CD4-positive, alpha-beta T cell treated with Interferon gamma for 1 hour (primary cell): ENCODE data around the gene MTF1.
"Not testable (repeated sequence)": the region's sequence is repeated elsewhere in the genome, so short reads cannot be mapped to it uniquely, and the experiment has no call there.

Experiments
- DNase-seq: peaks from one replicate; pipeline ENCODE4 v3.0.0-alpha.2; 2020

The MTF1 gene

DNA sequence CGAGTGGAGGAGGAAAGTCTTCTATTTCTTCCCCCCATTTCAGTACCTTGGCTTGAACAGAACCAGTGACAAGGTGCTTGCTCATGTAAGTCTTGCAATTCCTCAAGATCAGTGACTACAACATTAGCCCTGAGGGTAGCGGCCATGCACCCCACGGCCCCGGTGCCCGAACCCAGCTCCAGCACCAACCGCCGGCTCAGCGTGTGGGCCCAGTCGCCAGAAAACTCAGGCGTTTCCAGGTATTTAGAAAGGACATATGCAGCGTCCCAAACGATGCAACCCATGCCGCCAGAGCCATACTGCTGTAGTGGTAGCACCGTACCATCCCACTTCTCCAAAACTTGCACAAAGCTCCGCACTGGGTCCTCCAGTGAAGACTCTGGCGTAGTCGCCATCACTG, 76.9 kb downstream of the MTF1 start:
- no peak for DNase-seq

DNA sequence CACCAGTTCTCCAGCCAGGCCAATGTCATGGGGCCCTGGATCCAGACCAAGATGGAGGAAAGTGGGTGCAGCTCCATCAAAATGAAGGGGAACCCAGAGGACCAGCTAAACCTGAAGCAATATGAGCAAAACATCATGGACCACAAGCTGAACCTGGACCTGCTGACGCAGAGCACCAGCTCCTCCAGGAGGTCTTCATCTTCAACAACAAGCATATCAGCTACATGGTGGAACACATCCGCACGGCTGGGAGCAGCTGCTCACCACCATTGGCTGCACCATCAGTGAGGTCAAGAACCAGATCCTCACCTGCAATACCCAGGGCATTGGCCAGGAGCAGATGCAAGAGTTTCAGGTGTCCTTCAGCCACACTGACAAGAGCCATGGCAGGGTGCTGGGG, 80.7 kb downstream of the MTF1 start:
- no peak for DNase-seq

DNA sequence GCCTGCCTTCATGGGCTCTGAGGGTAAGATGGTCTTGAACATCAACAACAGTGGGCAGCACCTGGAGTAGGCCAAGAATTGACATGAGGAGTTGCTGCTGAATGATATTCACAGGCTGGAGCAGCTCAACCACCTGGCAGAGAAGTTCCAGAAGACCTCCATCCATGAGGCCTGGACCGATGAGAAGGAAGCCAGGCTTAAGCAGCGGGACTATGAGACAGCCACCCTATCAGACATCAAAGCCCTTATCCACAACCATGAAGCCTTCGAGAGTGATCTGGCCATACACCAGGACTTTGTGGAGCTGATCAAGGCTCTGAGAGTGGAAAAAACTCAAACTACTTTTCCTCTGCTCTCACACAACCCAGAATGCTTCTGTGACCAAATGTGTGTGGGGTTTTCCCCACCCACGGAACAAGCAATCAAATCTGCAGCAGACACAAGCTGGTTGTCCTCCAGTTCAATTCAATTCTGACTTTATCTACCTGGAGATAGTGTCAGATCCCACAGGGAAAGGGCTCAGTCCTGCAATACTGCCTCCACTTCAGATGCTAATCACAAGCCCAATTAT, 82.4 kb downstream of the MTF1 start:
- no peak for DNase-seq

DNA sequence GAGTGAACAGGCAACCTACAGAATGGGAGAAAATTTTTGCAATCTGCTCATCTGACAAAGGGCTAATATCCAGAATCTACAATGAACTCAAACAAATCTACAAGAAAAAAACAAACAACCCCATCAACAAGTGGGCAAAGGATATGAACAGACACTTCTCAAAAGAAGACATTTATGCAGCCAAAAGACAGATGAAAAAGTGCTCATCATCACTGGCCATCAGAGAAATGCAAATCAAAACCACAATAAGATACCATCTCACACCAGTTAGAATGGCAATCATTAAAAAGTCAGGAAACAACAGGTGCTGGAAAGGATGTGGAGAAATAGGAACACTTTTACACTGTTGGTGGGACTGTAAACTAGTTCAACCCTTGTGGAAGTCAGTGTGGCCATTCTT, 88.0 kb downstream of the MTF1 start:
- not testable (repeated sequence) for DNase-seq

DNA sequence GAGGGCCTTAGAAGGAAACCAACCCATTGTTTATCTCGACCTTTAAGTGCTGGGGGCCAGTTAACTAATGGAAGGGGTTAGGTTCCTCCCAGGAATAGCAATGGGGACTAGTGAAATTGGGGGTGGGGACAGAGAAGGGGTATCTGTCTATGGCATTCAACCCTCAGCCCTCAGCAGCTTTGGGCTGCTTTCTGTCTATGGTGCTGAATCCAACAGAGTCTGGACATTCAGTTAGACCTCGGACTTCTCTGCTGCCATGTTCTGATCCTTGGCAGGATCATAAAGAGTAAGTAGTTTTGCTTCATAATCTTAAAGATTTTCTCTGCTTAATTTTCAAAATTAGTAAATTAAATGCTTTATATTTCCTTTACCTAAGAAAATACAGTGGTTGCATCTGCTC, 91.9 kb downstream of the MTF1 start:
- no peak for DNase-seq

DNA sequence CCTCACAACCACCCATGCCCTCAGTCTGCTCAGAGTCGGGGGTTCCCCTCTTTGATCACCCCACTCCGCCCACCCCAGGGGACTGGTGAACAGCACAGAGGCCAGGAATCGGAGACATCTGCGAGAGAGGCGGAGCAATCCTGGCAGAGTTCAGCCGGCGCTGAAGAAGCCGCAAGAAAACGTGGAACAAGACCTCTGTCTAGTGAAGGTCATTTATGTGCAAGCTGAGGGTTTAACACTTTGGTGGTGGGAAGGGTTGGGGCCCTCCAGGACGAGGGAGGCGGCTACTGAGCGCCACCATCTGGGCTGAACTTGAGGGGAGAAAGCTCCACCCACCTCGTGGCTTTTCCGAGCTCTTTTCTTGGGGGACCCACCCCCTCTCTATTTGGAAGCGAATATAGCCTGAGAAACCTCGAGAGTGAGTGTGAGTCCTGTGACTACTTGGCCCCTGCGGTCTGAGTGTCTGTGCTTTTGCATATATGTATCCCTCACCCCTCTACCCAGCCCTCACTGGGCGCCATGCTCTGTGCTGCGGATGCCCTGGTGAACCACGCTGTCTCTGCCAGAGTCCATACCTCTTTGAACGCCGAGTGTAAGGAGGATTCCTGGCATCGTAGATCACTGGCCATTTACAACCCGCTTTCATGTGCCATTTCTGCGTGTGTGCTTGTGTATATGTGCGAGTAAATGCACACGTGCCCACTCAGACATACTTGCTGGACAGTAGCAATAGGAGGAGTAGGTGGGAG, 93.3 kb downstream of the MTF1 start:
- DNase-seq = no peak

DNA sequence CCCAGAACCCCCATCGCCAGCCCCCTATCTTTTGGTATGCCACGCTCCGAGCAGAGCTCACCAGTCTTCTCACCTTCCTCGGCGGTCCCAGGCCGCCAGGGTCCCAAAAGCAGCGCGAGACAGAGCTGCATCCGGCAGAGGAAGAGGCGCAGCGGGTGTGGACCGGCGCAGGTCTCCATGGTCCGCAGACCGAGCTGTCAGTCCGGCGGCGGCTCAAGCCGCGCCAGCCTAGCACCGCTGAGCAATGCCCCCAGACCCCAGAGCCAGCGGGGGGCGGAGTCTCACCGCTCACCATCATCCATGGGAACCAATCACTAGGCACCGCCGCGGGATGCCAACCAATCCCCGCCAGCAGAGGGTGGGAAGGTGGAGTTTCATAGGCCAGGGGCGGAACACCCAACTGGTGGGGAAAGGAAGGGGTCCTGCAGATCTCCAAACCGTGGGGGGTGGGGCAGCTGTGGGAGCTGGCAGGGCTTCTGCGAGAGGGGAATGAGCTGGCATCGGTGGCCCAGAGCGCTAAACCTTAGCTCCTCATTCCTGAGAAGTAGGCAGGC, 94.4 kb downstream of the MTF1 start, which contains the start of gene EPHA10:
Gene EPHA10, minus strand, starts transcription at position 233 of the 554 bp plus-strand sequence. Its CDS starts 54 bp downstream, at position 179.
- no peak for DNase-seq

DNA sequence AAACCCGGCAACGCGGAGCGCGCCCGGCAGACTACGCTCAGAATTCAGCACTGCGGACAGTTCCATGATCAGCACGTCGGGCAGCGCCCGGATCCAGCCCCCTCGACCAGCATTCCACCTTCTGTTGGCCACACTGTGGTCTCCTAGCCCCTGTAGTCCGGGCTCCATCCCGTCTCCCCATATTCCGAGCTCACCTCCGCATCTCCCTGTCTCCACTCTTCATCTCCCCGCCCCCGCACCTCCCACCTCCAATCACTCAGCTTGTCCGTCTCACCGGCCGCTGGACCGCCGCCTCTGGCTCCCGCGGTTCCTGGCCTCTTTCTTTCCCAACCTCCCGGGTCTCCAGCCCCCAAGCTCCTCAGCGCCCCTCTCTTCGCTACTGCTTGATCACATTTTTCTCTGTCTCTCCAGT, 95.0 kb downstream of the MTF1 start:
- DNase-seq = no peak

DNA sequence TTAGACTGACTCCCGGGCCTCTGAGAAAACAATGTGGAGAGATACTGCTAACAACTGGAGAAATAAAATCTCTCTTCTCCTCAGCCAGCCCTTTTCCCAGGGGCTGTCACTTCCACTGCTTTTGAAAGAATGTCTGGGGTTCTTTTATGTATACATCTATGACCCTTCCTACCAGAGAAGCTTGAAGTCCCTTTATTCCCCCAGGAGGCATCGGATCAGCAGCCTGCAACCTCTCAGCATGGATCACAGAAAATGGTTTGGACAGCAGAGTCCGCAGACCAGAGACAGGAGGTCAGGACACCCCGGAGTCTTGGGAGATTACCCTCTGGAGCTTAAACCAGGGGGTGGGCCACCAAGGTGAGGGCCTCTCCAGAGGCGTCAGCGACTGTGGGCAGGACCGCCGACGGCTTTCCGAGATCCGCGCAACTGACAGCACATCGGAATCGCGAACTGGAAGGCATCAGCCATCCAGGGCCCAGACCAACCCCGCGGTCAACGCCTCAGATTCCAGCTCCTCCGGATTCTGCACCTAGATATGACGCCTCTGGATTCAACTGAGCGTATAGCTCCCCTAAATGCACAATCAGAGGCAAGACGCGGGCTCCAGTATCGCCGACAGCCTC, 95.5 kb downstream of the MTF1 start:
- no peak for DNase-seq

DNA sequence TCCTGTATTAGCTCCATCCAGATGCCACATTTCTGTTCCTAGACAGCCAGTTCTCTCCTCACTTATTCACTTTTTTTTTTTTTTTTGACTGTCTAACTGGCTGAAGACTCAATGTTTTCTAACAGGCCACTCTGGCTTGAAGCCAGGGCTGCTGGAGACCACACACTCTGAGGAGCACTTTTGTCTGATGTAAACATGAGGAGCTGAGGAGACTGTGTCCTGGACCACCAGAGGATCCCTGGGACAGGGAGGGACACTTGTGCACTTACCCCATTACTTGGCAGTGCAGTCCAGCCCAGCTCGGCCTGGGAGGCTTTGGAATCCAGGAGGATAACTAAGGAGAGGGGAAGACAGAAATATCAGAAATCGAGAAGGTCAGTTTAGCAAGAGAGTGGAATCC, 96.9 kb downstream of the MTF1 start:
- DNase-seq = no peak

DNA sequence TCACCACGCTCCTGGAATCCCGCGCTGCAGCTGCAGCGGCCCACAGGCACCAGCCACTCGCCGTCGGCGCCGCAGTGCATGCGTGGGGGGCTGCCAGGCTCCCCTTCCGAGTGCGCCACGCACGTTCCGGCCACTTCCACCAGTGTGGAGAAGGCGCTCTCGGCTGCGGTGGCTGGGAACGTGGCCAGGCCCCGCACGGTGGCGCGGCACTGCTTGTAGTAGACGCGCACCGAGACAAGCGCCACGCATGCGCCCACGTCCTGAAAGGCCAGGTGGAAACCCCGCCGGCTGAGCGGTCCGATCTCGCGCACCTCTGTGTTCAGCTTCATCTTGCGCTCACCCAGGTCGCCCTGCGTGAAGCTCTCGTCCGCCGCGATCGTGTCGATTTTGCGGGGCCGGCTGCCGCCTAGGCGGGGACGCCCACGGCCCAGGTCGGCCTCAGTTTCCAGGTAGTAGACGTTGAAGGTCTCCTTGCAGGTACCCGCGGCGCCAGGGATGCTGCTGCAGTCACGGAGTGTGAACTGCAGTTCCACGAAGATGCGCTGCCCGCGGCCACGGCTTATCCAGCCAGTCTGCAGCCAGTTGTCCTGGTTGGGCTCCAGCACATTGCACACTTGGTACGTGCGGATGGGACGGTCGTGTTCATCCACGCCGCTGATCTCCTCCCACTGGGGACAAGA, 97.8 kb downstream of the MTF1 start:
- DNase-seq = no peak
